ENCODE measurements around the gene RASL11B.

DNA sequence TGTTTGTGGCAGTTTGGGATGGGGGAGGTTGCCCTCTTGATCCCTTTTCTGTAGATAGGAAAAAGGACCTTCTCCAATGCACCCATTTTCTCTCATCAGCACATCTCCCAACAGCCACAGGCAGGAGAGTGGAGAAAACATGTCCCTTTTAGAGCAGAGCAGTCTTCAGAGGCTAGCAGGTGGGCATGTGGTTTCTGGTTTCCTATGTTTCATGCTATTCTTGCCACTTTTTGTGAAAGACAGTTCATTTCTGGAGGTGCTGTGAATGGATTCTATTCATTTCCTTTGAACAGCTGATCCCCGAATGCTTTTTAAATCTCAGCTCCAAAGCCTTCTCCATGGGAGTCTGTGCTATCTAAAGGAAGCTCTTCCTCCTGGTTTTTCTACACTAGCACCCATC, 18.9 kb downstream of the RASL11B start:
- no peak for TF ChIP-seq ZNF830 (CRISPR knock-in tag; IDR thresholded peaks at IDR 0.05)
- TF ChIP-seq CBFA2T3 (IDR thresholded peaks at IDR 0.05) = no peak
- no peak for TF ChIP-seq ZNF124 (CRISPR knock-in tag; IDR thresholded peaks at IDR 0.05)
- no peak for TF ChIP-seq ERF (CRISPR knock-in tag; IDR thresholded peaks at IDR 0.05)
- no peak for TF ChIP-seq ZNF121 (CRISPR knock-in tag; conservative IDR thresholded peaks at IDR 0.05)
- no peak for TF ChIP-seq TCF7L2 (IDR thresholded peaks at IDR 0.05; ENCODE audit: low read depth, low read length)
- no peak for TF ChIP-seq GTF2E2 (tag; IDR thresholded peaks at IDR 0.05)
- TF ChIP-seq, protein P1, sequence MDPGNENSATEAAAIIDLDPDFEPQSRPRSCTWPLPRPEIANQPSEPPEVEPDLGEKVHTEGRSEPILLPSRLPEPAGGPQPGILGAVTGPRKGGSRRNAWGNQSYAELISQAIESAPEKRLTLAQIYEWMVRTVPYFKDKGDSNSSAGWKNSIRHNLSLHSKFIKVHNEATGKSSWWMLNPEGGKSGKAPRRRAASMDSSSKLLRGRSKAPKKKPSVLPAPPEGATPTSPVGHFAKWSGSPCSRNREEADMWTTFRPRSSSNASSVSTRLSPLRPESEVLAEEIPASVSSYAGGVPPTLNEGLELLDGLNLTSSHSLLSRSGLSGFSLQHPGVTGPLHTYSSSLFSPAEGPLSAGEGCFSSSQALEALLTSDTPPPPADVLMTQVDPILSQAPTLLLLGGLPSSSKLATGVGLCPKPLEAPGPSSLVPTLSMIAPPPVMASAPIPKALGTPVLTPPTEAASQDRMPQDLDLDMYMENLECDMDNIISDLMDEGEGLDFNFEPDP (CRISPR knock-in tag; IDR thresholded peaks at IDR 0.05) = no peak

Measured in K562 (cell line).